ENCODE data around the gene CSF2RB. TPM values are rescaled to one million over a fixed set of nuclear protein-coding genes. Genes with fewer than 3 reads are reported as not detected.

CSF2RB gene
- total and polyA plus RNA-seq, 2 of the 13 experiments (the other 11 are each of a cell fraction or from before 2014, with no cell fraction given), result not detected

DNA sequence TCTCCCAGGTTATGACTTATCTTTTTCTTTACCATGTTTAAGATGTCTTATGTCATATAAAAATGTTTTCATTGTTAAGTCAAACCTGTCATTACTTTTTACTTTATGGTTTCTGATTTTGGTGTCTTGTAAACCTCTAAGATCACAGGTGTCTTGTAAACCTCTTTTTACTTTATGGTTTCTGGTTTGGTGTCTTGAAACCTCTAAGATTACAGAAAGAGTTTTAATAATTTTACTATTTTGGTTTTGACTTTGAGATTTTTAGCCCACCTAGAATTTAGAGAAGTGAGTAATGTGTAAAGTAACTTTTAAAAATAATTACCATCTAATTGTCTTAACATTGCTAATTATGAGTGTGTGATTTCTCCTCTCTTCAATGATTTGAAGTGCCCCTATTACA, 2.6 kb downstream of the CSF2RB start:
- in situ Hi-C loops (cut with HindIII; ENCODE audit: extremely low pct_ligation_motif_present, low pct_unique_long_range_greater_than_20kb), result no loop called here
- intact Hi-C loops (cut with micrococcal nuclease; ENCODE audit: unreplicated experiment), result no loop called here
- Histone ChIP-seq H3K27me3 (ENCODE audit: control insufficient read depth in 1 of 2, insufficient read depth in 2 of 2, low read length in 2 of 2) (peaks cover 5 to 24% of the 10 kb centered on the region in 2 experiments; a peak in 4 of 5 replicates), H3K4me3 (replicated peaks in 1 of 3; ENCODE audit: insufficient read depth in 1 of 3, low read depth in 2 of 3, low read length in 3 of 3) (no peak overlapping the region), H2AFZ (ENCODE audit: low read length) (no peak overlapping the region), H3K79me2 (ENCODE audit: insufficient read depth, low read length) (no peaks in the 10 kb centered on the region), H3K9me3 (ENCODE audit: low read length) (no peaks in the 10 kb centered on the region), H3K27ac (ENCODE audit: extremely low read length, insufficient read depth, low read length) (no peak overlapping the region), H4K20me1 (ENCODE audit: insufficient read depth, low read length) (no peaks in the 10 kb centered on the region), H3K9ac (ENCODE audit: insufficient read depth, low read depth, low read length) (no peak overlapping the region), H3K36me3 (replicated peaks in 1 of 2; ENCODE audit: control insufficient read depth in 1 of 2, insufficient read depth in 2 of 2, low read length in 2 of 2) (no peaks in the 10 kb centered on the region), H3K4me1 (ENCODE audit: insufficient read depth, low read length) (no peaks in the 10 kb centered on the region), H3K4me2 (ENCODE audit: low read depth, low read length) (no peak overlapping the region)
- DNase-seq (ENCODE audit: low spot score) (no peak), ATAC-seq (no peak), FAIRE-seq (no peak)
- BruUV-seq (replicated peaks), result no TSS peak
- CTCF ChIA-PET (ENCODE audit: low intra/inter-chr PET ratio, low total read pairs), result no interaction called here
- POLR2A ChIA-PET, result no interaction called here
- no peak for TF ChIP-seq DNMT3B (CRISPR knock-in tag; conservative IDR thresholded peaks at IDR 0.05)

DNA sequence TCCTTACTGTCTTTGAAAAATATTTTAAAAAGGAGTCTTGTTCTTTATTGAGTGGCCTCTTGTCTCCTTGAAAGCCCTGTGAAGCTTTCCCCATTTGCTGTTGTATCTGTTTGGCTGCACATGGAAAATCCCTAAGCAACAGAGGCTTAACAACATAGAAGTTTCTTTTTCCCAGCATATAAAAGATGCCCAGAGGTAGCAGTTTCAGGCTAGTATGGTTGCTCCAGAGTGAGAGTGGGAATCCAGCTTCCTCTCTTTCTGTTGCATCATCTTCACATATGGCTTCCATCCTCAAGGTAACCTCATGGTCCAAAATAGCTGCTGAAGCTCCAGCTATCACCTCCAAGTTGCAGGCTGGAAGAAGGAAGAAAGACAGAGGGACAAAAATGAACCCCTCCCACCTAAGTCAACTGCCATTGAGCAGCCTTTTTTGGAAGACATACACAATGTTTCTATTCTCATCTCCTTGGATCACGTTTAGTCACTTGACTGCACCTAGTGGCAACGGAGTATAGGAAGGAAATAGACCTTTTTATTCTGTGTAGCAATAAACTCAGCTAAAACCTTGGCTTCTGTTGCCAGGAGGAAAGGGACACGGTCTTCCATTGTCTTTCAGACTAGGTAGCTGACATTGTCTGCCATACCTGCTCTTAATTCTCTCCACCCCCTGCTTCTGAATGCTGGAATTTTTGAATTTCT, 5.3 kb downstream of the CSF2RB start:
- peaks cover 6 to 37% of the 10 kb centered on the region in 2 experiments; a peak in 3 of 5 replicates for H3K27me3 ChIP-seq (ENCODE audit: control insufficient read depth in 1 of 2, insufficient read depth in 2 of 2, low read length in 2 of 2)

More for the DNA sequence above, 5.3 kb downstream of the CSF2RB start:
- Histone ChIP-seq H3K79me2 (ENCODE audit: insufficient read depth, low read length) (no peaks in the 10 kb centered on the region), H3K4me3 (replicated peaks in 1 of 3; ENCODE audit: insufficient read depth in 1 of 3, low read depth in 2 of 3, low read length in 3 of 3) (no peak overlapping the region), H3K36me3 (replicated peaks in 1 of 2; ENCODE audit: control insufficient read depth in 1 of 2, insufficient read depth in 2 of 2, low read length in 2 of 2) (no peaks in the 10 kb centered on the region), H2AFZ (ENCODE audit: low read length) (no peak overlapping the region), H3K9me3 (ENCODE audit: low read length) (no peaks in the 10 kb centered on the region), H3K4me2 (ENCODE audit: low read depth, low read length) (no peak overlapping the region), H3K4me1 (ENCODE audit: insufficient read depth, low read length) (no peaks in the 10 kb centered on the region), H3K27ac (ENCODE audit: extremely low read length, insufficient read depth, low read length) (no peak overlapping the region), H3K9ac (ENCODE audit: insufficient read depth, low read depth, low read length) (no peak overlapping the region), H4K20me1 (ENCODE audit: insufficient read depth, low read length) (no peaks in the 10 kb centered on the region)
- in situ Hi-C loops (cut with HindIII; ENCODE audit: extremely low pct_ligation_motif_present, low pct_unique_long_range_greater_than_20kb), result no loop called here
- FAIRE-seq (no peak), ATAC-seq (no peak), DNase-seq (ENCODE audit: low spot score) (no peak)
- ChIA-PET CTCF (ENCODE audit: low intra/inter-chr PET ratio, low total read pairs) (no interaction called here), POLR2A (no interaction called here)
- TF ChIP-seq, protein P1, sequence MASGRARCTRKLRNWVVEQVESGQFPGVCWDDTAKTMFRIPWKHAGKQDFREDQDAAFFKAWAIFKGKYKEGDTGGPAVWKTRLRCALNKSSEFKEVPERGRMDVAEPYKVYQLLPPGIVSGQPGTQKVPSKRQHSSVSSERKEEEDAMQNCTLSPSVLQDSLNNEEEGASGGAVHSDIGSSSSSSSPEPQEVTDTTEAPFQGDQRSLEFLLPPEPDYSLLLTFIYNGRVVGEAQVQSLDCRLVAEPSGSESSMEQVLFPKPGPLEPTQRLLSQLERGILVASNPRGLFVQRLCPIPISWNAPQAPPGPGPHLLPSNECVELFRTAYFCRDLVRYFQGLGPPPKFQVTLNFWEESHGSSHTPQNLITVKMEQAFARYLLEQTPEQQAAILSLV (CRISPR knock-in tag; IDR thresholded peaks at IDR 0.05; ENCODE audit: borderline replicate concordance), result no peak
- TF ChIP-seq ZNF17 (CRISPR knock-in tag; IDR thresholded peaks at IDR 0.05) (no peak), ZFP62 (CRISPR knock-in tag; IDR thresholded peaks at IDR 0.05) (no peak), TBL1XR1 (IDR thresholded peaks at IDR 0.05; ENCODE audit: borderline replicate concordance, low read length, partially characterized antibody) (no peak), ADNP (CRISPR knock-in tag; IDR thresholded peaks at IDR 0.05) (no peak), ZNF841 (CRISPR knock-in tag; IDR thresholded peaks at IDR 0.05; ENCODE audit: borderline replicate concordance) (no peak), SP5 (CRISPR knock-in tag; IDR thresholded peaks at IDR 0.05; ENCODE audit: borderline replicate concordance, low read depth) (no peak), POGZ (CRISPR knock-in tag; IDR thresholded peaks at IDR 0.05) (no peak), PRDM15 (CRISPR knock-in tag; IDR thresholded peaks at IDR 0.05) (no peak), ZNF460 (CRISPR knock-in tag; IDR thresholded peaks at IDR 0.05; ENCODE audit: borderline replicate concordance) (no peak), KLF6 (CRISPR knock-in tag; IDR thresholded peaks at IDR 0.05) (no peak), ZMYM3 (CRISPR knock-in tag; IDR thresholded peaks at IDR 0.05) (no peak), PCBP1 (IDR thresholded peaks at IDR 0.05; ENCODE audit: borderline replicate concordance, low read depth, low read length) (no peak)
- 0% methylated on average over 3 of the region's 3 CpGs for WGBS (ENCODE audit: low lambda C conversion rate)
- intact Hi-C loops (cut with micrococcal nuclease; ENCODE audit: unreplicated experiment), result no loop called here
- BruUV-seq (replicated peaks), result no TSS peak

Measured in HepG2 (cell line).